Neural cell (in vitro differentiated cells): ENCODE data around the gene ITGA3. TPM values are rescaled to one million over a fixed set of nuclear protein-coding genes. Genes with fewer than 3 reads are reported as not detected.

Source experiments
- H2AFZ ChIP-seq: fragments of 200-600, 300-800 bp; sonication (generic), shearing (Covaris generic); 2 replicates; pipeline ENCODE4 v1.6.0; 2014; ENCODE audit warnings: low read depth, mild to moderate bottlenecking, antibody characterized with exemption, low read length, moderate library complexity
- H3F3A ChIP-seq: fragments of 200-600 bp; shearing (Covaris generic); 2 replicates; pipeline ENCODE4 v1.6.1; 2016; ENCODE audit warnings: mild to moderate bottlenecking, moderate library complexity, mixed read lengths, antibody characterized with exemption, low read length; ENCODE audit not compliant: insufficient read depth, poor library complexity, severe bottlenecking
- H3K27ac ChIP-seq: fragments of 200-600, 300-800 bp; sonication (generic), shearing (Covaris generic); 2 replicates; pipeline ENCODE4 v1.5.1; 2014; ENCODE audit warnings: mild to moderate bottlenecking, low read length, moderate library complexity
- H3K27me3 ChIP-seq: fragments of 300-800, 200-600 bp; sonication (generic), shearing (Covaris generic); 2 replicates; pipeline ENCODE4 v1.6.0; 2014; ENCODE audit warnings: mild to moderate bottlenecking, low read depth, low read length, moderate library complexity; ENCODE audit not compliant: insufficient read depth
- H3K36me3 ChIP-seq: fragments of 300-800, 200-600 bp; sonication (generic), shearing (Covaris generic); 2 replicates; pipeline ENCODE4 v1.5.1; 2014; ENCODE audit warnings: mild to moderate bottlenecking, antibody characterized with exemption, low read length, moderate library complexity; ENCODE audit not compliant: insufficient read depth
- H3K4me2 ChIP-seq: fragments of 300-800, 200-600 bp; sonication (generic), shearing (Covaris generic); 2 replicates; pipeline ENCODE4 v1.6.0; 2014; ENCODE audit warnings: mild to moderate bottlenecking, low read length
- H3K4me3 ChIP-seq: fragments of 300-800, 200-600 bp; sonication (generic), shearing (Covaris generic); 2 replicates; pipeline ENCODE4 v1.5.1; 2014; ENCODE audit warnings: mild to moderate bottlenecking, low read length, moderate library complexity
- H3K79me2 ChIP-seq: fragments of 200-600 bp; shearing (Covaris generic); replicated peaks from 2 replicates; pipeline ENCODE4 v1.6.0; 2014; ENCODE audit warnings: mild to moderate bottlenecking, low read length, moderate library complexity; ENCODE audit not compliant: insufficient read depth
- H3K9ac ChIP-seq: fragments of 300-800, 200-600 bp; sonication (generic), shearing (Covaris generic); 2 replicates; pipeline ENCODE4 v1.6.1; 2016; ENCODE audit warnings: mild to moderate bottlenecking, low read length, mixed read lengths
- H3K9me2 ChIP-seq: fragments of 200-600 bp; shearing (Covaris generic); 2 replicates; pipeline ENCODE4 v1.6.1; 2016; ENCODE audit warnings: mild to moderate bottlenecking, low read length, mixed read lengths; ENCODE audit not compliant: insufficient read depth
- H3K9me3 ChIP-seq: fragments of 200-600, 300-800 bp; sonication (generic), shearing (Covaris generic); 2 replicates; pipeline ENCODE4 v1.6.1; 2016; ENCODE audit warnings: mild to moderate bottlenecking, mixed run types, low read length, moderate library complexity, mixed read lengths
- H4K20me1 ChIP-seq: fragments of 200-600 bp; shearing (Covaris generic); 2 replicates; pipeline ENCODE4 v1.6.1; 2016; ENCODE audit warnings: mild to moderate bottlenecking, mixed run types; ENCODE audit not compliant: insufficient read depth
- CTCF ChIP-seq: fragments of 450-650 bp; IDR thresholded peaks from 2 replicates; pipeline ENCODE4 v1.5.1; 2014; ENCODE audit warnings: antibody characterized with exemption, mild to moderate bottlenecking, moderate library complexity; ENCODE audit not compliant: poor library complexity, severe bottlenecking
- EP300 ChIP-seq: fragments of 450-650 bp; conservative IDR thresholded peaks from 2 replicates; pipeline ENCODE4 v1.6.1; 2014; ENCODE audit warnings: antibody characterized with exemption, mild to moderate bottlenecking, moderate library complexity; ENCODE audit not compliant: poor library complexity, severe bottlenecking
- EZH2 ChIP-seq: fragments of 200-600, 300-800 bp; shearing (Covaris generic), sonication (generic); IDR thresholded peaks from 2 replicates; pipeline ENCODE4 v1.6.1; 2014; ENCODE audit warnings: antibody characterized with exemption, low read length, borderline replicate concordance, mild to moderate bottlenecking; ENCODE audit not compliant: insufficient read depth, poor library complexity, severe bottlenecking
- MXI1 ChIP-seq: fragments of 450-650 bp; conservative IDR thresholded peaks from 2 replicates; pipeline ENCODE4 v1.6.1; 2014; ENCODE audit warnings: antibody characterized with exemption, mild to moderate bottlenecking; ENCODE audit not compliant: poor library complexity, severe bottlenecking
- POLR2AphosphoS5 ChIP-seq: IDR thresholded peaks from 2 replicates; pipeline ENCODE4 v1.6.1; 2012
- RAD21 ChIP-seq: fragments of 450-650 bp; conservative IDR thresholded peaks from 2 replicates; pipeline ENCODE4 v1.6.1; 2014; ENCODE audit warnings: antibody characterized with exemption, mild to moderate bottlenecking, moderate library complexity
- SMC3 ChIP-seq: fragments of 450-650 bp; conservative IDR thresholded peaks from 2 replicates; pipeline ENCODE4 v1.6.1; 2014; ENCODE audit warnings: antibody characterized with exemption, mild to moderate bottlenecking, moderate library complexity; ENCODE audit not compliant: poor library complexity
- TAF1 ChIP-seq: IDR thresholded peaks from 2 replicates; pipeline ENCODE4 v1.6.1; 2012; ENCODE audit warnings: low read depth
- polyA plus RNA-seq: library from polyadenylated mRNA; depleted of rRNA; stranded (reverse); fragments of >200 nt; gene quantifications from 2 replicates; pipeline ENCODE4 v1.2.3, GENCODE V29; 2014
- TF ChIP-seq, protein P1 (sequence below): IDR thresholded peaks from 2 replicates; pipeline ENCODE4 v1.6.1; 2012; ENCODE audit warnings: borderline replicate concordance

Gene ITGA3
- polyA plus RNA-seq, 1 donor from 2014 or later = 33.0 TPM

- no peaks in the 10 kb centered on the region for H4K20me1 ChIP-seq
- no peak overlapping the region for H3K4me2 ChIP-seq
- H3K4me3 ChIP-seq = no peak overlapping the region
- no peaks in the 10 kb centered on the region for H3K9me2 ChIP-seq
- TF ChIP-seq CTCF = no peak
- TF ChIP-seq MXI1 = no peak
- TF ChIP-seq, protein P1, sequence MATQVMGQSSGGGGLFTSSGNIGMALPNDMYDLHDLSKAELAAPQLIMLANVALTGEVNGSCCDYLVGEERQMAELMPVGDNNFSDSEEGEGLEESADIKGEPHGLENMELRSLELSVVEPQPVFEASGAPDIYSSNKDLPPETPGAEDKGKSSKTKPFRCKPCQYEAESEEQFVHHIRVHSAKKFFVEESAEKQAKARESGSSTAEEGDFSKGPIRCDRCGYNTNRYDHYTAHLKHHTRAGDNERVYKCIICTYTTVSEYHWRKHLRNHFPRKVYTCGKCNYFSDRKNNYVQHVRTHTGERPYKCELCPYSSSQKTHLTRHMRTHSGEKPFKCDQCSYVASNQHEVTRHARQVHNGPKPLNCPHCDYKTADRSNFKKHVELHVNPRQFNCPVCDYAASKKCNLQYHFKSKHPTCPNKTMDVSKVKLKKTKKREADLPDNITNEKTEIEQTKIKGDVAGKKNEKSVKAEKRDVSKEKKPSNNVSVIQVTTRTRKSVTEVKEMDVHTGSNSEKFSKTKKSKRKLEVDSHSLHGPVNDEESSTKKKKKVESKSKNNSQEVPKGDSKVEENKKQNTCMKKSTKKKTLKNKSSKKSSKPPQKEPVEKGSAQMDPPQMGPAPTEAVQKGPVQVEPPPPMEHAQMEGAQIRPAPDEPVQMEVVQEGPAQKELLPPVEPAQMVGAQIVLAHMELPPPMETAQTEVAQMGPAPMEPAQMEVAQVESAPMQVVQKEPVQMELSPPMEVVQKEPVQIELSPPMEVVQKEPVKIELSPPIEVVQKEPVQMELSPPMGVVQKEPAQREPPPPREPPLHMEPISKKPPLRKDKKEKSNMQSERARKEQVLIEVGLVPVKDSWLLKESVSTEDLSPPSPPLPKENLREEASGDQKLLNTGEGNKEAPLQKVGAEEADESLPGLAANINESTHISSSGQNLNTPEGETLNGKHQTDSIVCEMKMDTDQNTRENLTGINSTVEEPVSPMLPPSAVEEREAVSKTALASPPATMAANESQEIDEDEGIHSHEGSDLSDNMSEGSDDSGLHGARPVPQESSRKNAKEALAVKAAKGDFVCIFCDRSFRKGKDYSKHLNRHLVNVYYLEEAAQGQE = no peak
- TF ChIP-seq EP300 = no peak
- TF ChIP-seq SMC3 = no peak
- H3K79me2 ChIP-seq = no peaks in the 10 kb centered on the region
- H3K27ac ChIP-seq = no peak overlapping the region
- no peaks in the 10 kb centered on the region for H3K9me3 ChIP-seq
- H2AFZ ChIP-seq = no peak overlapping the region
- no peak overlapping the region for H3K9ac ChIP-seq
- no peaks in the 10 kb centered on the region for H3F3A ChIP-seq
- H3K27me3 ChIP-seq = no peaks in the 10 kb centered on the region
- no peaks in the 10 kb centered on the region for H3K36me3 ChIP-seq
Observed at GRCh38 chr17:50080096-50080480, 24.2 kb downstream of the ITGA3 start.

- no peak overlapping the region for H3K27ac ChIP-seq
- H2AFZ ChIP-seq = no peak overlapping the region
- no peaks in the 10 kb centered on the region for H3K36me3 ChIP-seq
- H3K4me2 ChIP-seq = no peak overlapping the region
- no peaks in the 10 kb centered on the region for H4K20me1 ChIP-seq
- no peaks in the 10 kb centered on the region for H3K27me3 ChIP-seq
- TF ChIP-seq CTCF = no peak
- no peak for TF ChIP-seq EP300
- TF ChIP-seq POLR2AphosphoS5 = no peak
- no peak for TF ChIP-seq TAF1
- TF ChIP-seq, protein P1 = no peak
- no peak for TF ChIP-seq RAD21
- no peak for TF ChIP-seq SMC3
- TF ChIP-seq MXI1 = no peak
- no peak for TF ChIP-seq EZH2
- no peaks in the 10 kb centered on the region for H3K79me2 ChIP-seq
- no peaks in the 10 kb centered on the region for H3K9me2 ChIP-seq
- no peaks in the 10 kb centered on the region for H3F3A ChIP-seq
- H3K9me3 ChIP-seq = no peaks in the 10 kb centered on the region
- no peak overlapping the region for H3K4me3 ChIP-seq
- no peak overlapping the region for H3K9ac ChIP-seq
Observed at GRCh38 chr17:50080827-50081226, 24.9 kb downstream of the ITGA3 start.
